ENCODE data around the gene GRID1.
"Not testable (repeated sequence)": the region's sequence is repeated elsewhere in the genome, so short reads cannot be mapped to it uniquely, and the experiment has no call there.

Gene GRID1

DNA sequence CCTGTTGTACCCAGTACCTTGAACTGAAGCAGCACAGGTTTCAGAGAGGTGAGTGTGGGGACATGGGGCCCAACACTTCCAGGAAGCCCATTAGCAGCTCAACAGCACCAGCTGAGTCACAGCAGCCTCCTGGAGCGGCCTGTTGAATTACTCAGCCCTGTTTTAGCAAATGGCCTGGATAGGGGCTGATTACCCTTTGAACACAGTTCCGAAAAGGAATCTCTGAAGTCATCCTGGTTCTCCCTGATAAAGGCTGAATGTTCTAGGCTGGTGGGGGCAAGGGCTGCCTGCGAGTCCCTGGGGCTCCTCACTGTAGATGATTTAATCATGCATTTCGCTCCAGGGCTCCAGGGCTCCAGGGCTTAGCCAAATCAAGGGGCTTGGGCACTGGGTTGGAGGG is 287.5 kb downstream of the GRID1 start:
- no peak for DNase-seq (ENCODE audit: low read depth)

GRCh38 chr10:86078639-86079035 is 288.0 kb downstream of the GRID1 start:
- no peak overlapping the region for H3K4me3 ChIP-seq (replicated peaks; ENCODE audit: low read depth, low read length)
- TF ChIP-seq CTCF (IDR thresholded peaks at IDR 0.05; ENCODE audit: low read length, missing control alignments), result no peak
- no peak for DNase-seq (ENCODE audit: low read depth)

More for the DNA sequence above, 287.5 kb downstream of the GRID1 start:
- no peak overlapping the region for H3K4me3 ChIP-seq (replicated peaks; ENCODE audit: low read depth, low read length)
- no peak for TF ChIP-seq CTCF (IDR thresholded peaks at IDR 0.05; ENCODE audit: low read length, missing control alignments)

DNA sequence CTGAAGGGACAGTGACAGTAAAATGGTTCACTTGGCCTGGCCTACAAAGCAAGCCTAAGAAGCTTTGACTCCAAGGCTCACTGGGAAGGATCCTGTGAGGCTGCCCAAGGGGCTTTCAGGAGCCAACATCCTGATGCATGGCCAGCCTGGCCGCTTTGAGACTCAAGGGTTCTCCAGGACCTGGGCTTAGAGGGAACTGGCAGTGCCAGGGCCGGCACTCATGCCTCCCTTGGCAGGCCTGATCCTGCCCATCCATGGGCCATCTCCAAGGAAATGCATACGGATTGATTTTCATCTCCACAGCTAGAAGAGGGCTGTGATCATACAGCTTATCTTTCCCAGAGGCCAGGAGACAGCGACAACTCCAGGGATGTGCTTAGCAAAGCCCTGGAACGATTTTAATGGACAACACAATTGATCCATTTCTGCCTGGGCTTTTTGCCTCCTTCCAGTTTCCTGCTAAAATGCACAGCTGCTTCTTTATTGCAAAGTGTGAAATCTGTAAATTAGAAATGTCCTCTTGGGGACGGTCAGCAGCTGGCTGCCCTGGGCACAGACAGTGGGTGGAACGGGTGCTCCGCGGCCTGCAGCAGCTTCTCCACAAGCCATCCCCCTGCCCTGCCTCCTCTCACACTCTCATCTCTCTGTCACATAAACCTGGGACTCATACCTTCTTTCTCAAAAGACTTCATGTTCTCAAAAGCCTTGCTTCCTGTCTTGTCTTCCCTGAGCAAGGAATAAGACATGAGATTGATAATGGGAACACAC is 288.5 kb downstream of the GRID1 start:
- no peak for TF ChIP-seq CTCF (IDR thresholded peaks at IDR 0.05; ENCODE audit: low read length, missing control alignments)
- no peak for DNase-seq (ENCODE audit: low read depth)
- H3K4me3 ChIP-seq (replicated peaks; ENCODE audit: low read depth, low read length), result no peak overlapping the region

DNA sequence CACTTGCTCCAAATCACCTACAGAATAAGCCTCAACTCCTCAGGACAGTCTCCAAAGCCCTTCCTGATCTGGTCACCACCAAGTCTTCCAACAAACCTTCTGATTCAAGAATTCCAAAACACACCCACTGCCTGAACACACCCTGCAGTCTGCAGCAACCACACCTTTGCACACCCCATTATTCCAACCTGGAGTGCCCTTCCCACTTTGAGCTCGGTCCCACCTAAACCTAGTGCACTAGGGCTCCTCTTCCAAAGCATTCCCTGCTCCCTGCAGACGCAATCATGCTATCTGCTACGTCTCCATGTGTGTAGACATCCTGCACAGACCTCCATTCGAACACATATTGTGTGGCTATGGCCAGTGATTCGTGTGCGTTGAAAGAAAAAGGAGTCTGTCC is 289.3 kb downstream of the GRID1 start:
- no peak for DNase-seq (ENCODE audit: low read depth)

GRCh38 chr10:86076497-86076896 is 290.1 kb downstream of the GRID1 start:
- DNase-seq (ENCODE audit: low read depth), result not testable (repeated sequence)

More for the DNA sequence above, 289.3 kb downstream of the GRID1 start:
- TF ChIP-seq CTCF (IDR thresholded peaks at IDR 0.05; ENCODE audit: low read length, missing control alignments), result no peak
- H3K4me3 ChIP-seq (replicated peaks; ENCODE audit: low read depth, low read length), result no peak overlapping the region

GRCh38 chr10:86075512-86075911 is 291.1 kb downstream of the GRID1 start:
- H3K4me3 ChIP-seq (replicated peaks; ENCODE audit: low read depth, low read length), result no peak overlapping the region
- TF ChIP-seq CTCF (IDR thresholded peaks at IDR 0.05; ENCODE audit: low read length, missing control alignments), result no peak
- DNase-seq (ENCODE audit: low read depth), result no peak

More at GRCh38 chr10:86076497-86076896, 290.1 kb downstream of the GRID1 start:
- H3K4me3 ChIP-seq (replicated peaks; ENCODE audit: low read depth, low read length), result not testable (repeated sequence)

DNA sequence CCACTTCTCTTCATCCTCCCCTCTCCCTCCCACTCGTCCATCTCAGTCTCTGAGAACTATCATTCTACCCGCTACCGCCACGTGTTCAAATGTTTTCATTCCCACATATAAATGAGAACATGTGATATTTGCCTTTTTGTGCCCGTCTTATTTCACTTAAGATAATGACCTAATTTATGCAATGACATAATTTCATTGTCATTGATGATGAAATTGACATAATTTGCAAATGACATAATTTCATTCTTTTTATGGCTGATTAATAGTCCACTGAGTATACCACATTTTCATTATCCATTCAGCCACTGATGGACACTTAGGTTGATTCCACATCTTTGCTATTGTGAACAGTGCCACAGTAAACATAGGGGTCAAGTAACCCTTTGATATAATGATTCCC is 292.3 kb downstream of the GRID1 start:
- no peak for DNase-seq (ENCODE audit: low read depth)
- no peak overlapping the region for H3K4me3 ChIP-seq (replicated peaks; ENCODE audit: low read depth, low read length)
- TF ChIP-seq CTCF (IDR thresholded peaks at IDR 0.05; ENCODE audit: low read length, missing control alignments), result no peak

All from fibroblast of pulmonary artery (primary cell).